ENCODE measurements around the gene TSR1. TPM values are rescaled to one million over a fixed set of nuclear protein-coding genes. Genes with fewer than 3 reads are reported as not detected.

TSR1 gene
- total RNA-seq, 1 experiment from 2014 or later: 67.3 TPM

DNA sequence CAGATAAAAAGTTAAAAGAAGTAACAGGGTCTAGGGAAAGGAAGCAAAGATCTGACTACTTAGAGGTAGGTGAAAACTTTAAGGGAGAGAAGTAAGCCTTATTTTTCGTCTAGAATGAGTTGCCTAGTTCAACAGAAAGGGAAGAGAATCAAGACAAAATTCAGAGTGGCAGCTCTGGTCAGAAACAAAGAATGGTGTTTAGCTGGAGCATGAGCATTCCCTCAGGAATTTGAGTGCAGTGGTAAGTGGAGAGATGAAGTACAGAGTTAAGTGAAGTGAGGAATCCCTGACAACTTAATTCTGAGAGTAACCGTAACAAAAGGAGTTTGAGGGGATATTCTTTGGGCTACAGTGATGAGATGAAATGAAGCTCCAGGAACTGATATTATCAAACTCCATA is 44.2 kb downstream of the TSR1 start:
- peaks cover 61% of the 10 kb centered on the region for H3K36me3 Mint-ChIP-seq (ENCODE audit: insufficient read depth, unreplicated experiment)

DNA sequence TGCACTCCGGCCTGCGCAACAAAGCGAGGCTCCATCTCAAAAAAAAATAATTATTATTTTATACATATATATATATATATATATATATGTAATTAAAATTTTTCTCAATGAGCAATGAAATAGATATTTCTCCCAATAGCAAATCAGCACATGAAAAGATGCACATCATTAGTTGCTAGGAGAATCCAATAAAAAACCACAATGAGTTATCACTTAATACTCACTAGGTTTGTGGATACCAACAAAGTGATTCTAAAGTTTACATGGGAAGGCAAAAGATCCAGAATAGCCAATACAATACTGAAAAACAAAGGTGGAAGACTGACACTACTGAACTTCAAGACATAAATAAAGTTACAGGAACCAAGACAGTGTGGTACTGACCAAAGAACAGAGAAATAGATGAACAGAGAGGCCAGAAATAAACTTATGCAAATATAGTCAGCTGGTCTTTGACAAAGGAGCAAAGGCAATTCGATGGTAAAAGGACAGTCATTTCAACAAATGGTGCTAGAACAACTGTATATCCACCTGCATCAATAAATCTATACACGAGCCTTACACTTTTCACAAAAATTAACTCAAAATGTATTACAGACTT is 46.3 kb downstream of the TSR1 start:
- TF ChIP-seq, protein P1, sequence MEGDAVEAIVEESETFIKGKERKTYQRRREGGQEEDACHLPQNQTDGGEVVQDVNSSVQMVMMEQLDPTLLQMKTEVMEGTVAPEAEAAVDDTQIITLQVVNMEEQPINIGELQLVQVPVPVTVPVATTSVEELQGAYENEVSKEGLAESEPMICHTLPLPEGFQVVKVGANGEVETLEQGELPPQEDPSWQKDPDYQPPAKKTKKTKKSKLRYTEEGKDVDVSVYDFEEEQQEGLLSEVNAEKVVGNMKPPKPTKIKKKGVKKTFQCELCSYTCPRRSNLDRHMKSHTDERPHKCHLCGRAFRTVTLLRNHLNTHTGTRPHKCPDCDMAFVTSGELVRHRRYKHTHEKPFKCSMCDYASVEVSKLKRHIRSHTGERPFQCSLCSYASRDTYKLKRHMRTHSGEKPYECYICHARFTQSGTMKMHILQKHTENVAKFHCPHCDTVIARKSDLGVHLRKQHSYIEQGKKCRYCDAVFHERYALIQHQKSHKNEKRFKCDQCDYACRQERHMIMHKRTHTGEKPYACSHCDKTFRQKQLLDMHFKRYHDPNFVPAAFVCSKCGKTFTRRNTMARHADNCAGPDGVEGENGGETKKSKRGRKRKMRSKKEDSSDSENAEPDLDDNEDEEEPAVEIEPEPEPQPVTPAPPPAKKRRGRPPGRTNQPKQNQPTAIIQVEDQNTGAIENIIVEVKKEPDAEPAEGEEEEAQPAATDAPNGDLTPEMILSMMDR (IDR thresholded peaks at IDR 0.05; ENCODE audit: insufficient read depth in 1 of 2, low read depth in 1 of 2, low read length in 1 of 2, severe bottlenecking in 1 of 2, unreplicated experiment in 1 of 2): no peak
- no peaks in the 10 kb centered on the region for H3K4me1 Mint-ChIP-seq (ENCODE audit: low read depth, unreplicated experiment)
- ChIA-PET POLR2A (no interaction called here), CTCF (no interaction called here)
- BruUV-seq (replicated peaks): no TSS peak
- no peak overlapping the region for H3K27ac Mint-ChIP-seq (ENCODE audit: unreplicated experiment)
- H3K27me3 Mint-ChIP-seq (ENCODE audit: insufficient read depth, unreplicated experiment): no peaks in the 10 kb centered on the region
- no peaks in the 10 kb centered on the region for H3K9me3 Mint-ChIP-seq (ENCODE audit: unreplicated experiment)
- peaks cover 62% of the 10 kb centered on the region for H3K36me3 Mint-ChIP-seq (ENCODE audit: insufficient read depth, unreplicated experiment)
- Histone ChIP-seq H3K36me3 (ENCODE audit: control insufficient read depth, insufficient read depth, low read length) (no peaks in the 10 kb centered on the region; the same call in none of the 2 replicates), H3K27me3 (replicated peaks; ENCODE audit: control insufficient read depth, insufficient read depth, low read length) (no peaks in the 10 kb centered on the region), H3K4me3 (ENCODE audit: low read depth, low read length) (no peak overlapping the region), H3K9me3 (no peaks in the 10 kb centered on the region), H3K4me1 (no peaks in the 10 kb centered on the region)
- no peak for DNase-seq
- no peak overlapping the region for H3K4me3 Mint-ChIP-seq (ENCODE audit: unreplicated experiment)
- intact Hi-C loops (cut with micrococcal nuclease; ENCODE audit: unreplicated experiment): loop anchor here (10.0 kb wide), 1 partner anchor 235 kb away; the partner anchor contains the start of gene HIC1

More for the DNA sequence above, 44.2 kb downstream of the TSR1 start:
- Histone ChIP-seq H3K4me1 (no peaks in the 10 kb centered on the region), H3K36me3 (ENCODE audit: control insufficient read depth, insufficient read depth, low read length) (peaks cover 3% of the 10 kb centered on the region), H3K9me3 (no peaks in the 10 kb centered on the region), H3K27me3 (replicated peaks; ENCODE audit: control insufficient read depth, insufficient read depth, low read length) (no peaks in the 10 kb centered on the region), H3K4me3 (ENCODE audit: low read depth, low read length) (no peak overlapping the region)
- TF ChIP-seq, protein P1 (IDR thresholded peaks at IDR 0.05; ENCODE audit: insufficient read depth in 1 of 2, low read depth in 1 of 2, low read length in 1 of 2, severe bottlenecking in 1 of 2, unreplicated experiment in 1 of 2): no peak
- ChIA-PET CTCF (no interaction called here), POLR2A (no interaction called here)
- no peak for DNase-seq
- intact Hi-C loops (cut with micrococcal nuclease; ENCODE audit: unreplicated experiment): no loop called here
- Mint-ChIP-seq H3K4me3 (ENCODE audit: unreplicated experiment) (no peak overlapping the region), H3K27ac (ENCODE audit: unreplicated experiment) (no peak overlapping the region), H3K4me1 (ENCODE audit: low read depth, unreplicated experiment) (peaks cover 4% of the 10 kb centered on the region), H3K27me3 (ENCODE audit: insufficient read depth, unreplicated experiment) (no peaks in the 10 kb centered on the region), H3K9me3 (ENCODE audit: unreplicated experiment) (no peaks in the 10 kb centered on the region)
- no TSS peak for BruUV-seq (replicated peaks)

DNA sequence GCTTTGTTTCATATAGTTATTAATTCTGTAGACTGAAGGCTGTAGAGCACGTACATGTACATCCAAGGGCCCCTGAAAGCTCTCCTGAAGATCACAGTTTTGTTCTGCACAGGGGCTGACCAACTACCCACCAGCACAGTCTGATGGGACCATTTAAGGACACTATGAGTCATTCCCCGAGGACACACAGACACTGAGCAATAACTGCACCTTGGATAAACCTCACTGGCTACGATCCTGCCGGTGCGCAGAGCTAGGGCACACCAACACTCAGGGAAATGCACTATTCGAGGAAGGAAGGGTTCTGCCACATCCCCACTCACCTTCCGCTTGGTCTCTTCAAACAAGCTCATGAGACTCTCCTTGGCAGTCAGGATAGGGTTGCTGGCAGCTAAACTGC is 53.0 kb downstream of the TSR1 start:
- no peak for DNase-seq
- TF ChIP-seq, protein P1 (IDR thresholded peaks at IDR 0.05; ENCODE audit: insufficient read depth in 1 of 2, low read depth in 1 of 2, low read length in 1 of 2, severe bottlenecking in 1 of 2, unreplicated experiment in 1 of 2): no peak
- no TSS peak for BruUV-seq (replicated peaks)
- no peaks in the 10 kb centered on the region for H3K27me3 Mint-ChIP-seq (ENCODE audit: insufficient read depth, unreplicated experiment)
- peaks cover 74% of the 10 kb centered on the region for H3K36me3 Mint-ChIP-seq (ENCODE audit: insufficient read depth, unreplicated experiment)
- Histone ChIP-seq H3K27me3 (replicated peaks; ENCODE audit: control insufficient read depth, insufficient read depth, low read length) (no peaks in the 10 kb centered on the region), H3K36me3 (ENCODE audit: control insufficient read depth, insufficient read depth, low read length) (peaks cover 6% of the 10 kb centered on the region), H3K4me1 (no peaks in the 10 kb centered on the region), H3K4me3 (ENCODE audit: low read depth, low read length) (no peak overlapping the region), H3K9me3 (no peaks in the 10 kb centered on the region)
- intact Hi-C loops (cut with micrococcal nuclease; ENCODE audit: unreplicated experiment): loop anchor here (10.0 kb wide), 1 partner anchor 229 kb away; the partner anchor contains the start of gene HIC1
- ChIA-PET POLR2A (interaction anchor here (1.3 kb wide), 1 partner anchor 20 kb away, joined by 3 read pairs; the partner anchor contains the start of genes SMG6 and SRR), CTCF (interaction anchor here (0.6 to 1.4 kb wide), 4 partner anchors 25 to 844 kb away, joined by 3 to 6 read pairs (median 4); partner anchors contain the start of gene HIC1)
- H3K4me1 Mint-ChIP-seq (ENCODE audit: low read depth, unreplicated experiment): no peaks in the 10 kb centered on the region
- no peaks in the 10 kb centered on the region for H3K9me3 Mint-ChIP-seq (ENCODE audit: unreplicated experiment)
- no peak overlapping the region for H3K4me3 Mint-ChIP-seq (ENCODE audit: unreplicated experiment)
- H3K27ac Mint-ChIP-seq (ENCODE audit: unreplicated experiment): no peak overlapping the region

Data from Caco-2 (cell line).